ENCODE results near the gene PPP6R2. TPM values are rescaled to one million over a fixed set of nuclear protein-coding genes. Genes with fewer than 3 reads are reported as not detected.

PPP6R2 gene
- total and polyA plus RNA-seq, 2 donors (not counting 3 experiments of a cell fraction or from before 2014, with no cell fraction given) = 38.6 to 54.6 TPM

- no TSS peak for BruUV-seq (replicated peaks)
- H3K27me3 ChIP-seq (ENCODE audit: control insufficient read depth in 2 of 2, insufficient read depth in 2 of 2, low read length in 2 of 2) = no peaks in the 10 kb centered on the region
- TF ChIP-seq POLR2A (IDR thresholded peaks at IDR 0.05; ENCODE audit: low read depth, low read length) (no peak), GATA2 (IDR thresholded peaks at IDR 0.05; ENCODE audit: insufficient read depth, insufficient read length, low read depth, low read length) (no peak), POLR2AphosphoS5 (IDR thresholded peaks at IDR 0.05; ENCODE audit: insufficient read depth, low read depth, low read length) (no peak), CTCF (IDR thresholded peaks at IDR 0.05; ENCODE audit: extremely low read depth in 1 of 2, insufficient read depth in 1 of 2, low read depth in 1 of 2, low read length in 2 of 2) (no peak), FOS (IDR thresholded peaks at IDR 0.05; ENCODE audit: borderline replicate concordance, insufficient read depth, low read length) (no peak), MYC (IDR thresholded peaks at IDR 0.05; ENCODE audit: low read depth, low read length) (no peak), JUN (IDR thresholded peaks at IDR 0.05; ENCODE audit: borderline replicate concordance, insufficient read depth, insufficient read length, low read depth) (no peak), EZH2 (IDR thresholded peaks at IDR 0.05; ENCODE audit: borderline replicate concordance, low read depth, low read length, severe bottlenecking) (no peak), MAX (IDR thresholded peaks at IDR 0.05; ENCODE audit: insufficient read depth, insufficient read length) (no peak)
- H4K20me1 ChIP-seq (replicated peaks; ENCODE audit: control insufficient read depth, extremely low read depth, insufficient read depth, low read length) = no peaks in the 10 kb centered on the region
- CTCF ChIA-PET = interaction anchor here (0.8 to 1.1 kb wide), 3 partner anchors 15 to 174 kb away, joined by 3 read pairs; no protein-coding TSS in a partner anchor
- POLR2A ChIA-PET = no interaction called here
- FAIRE-seq (no peak), DNase-seq (ENCODE audit: low read depth, low spot score) (no peak)
- no peaks in the 10 kb centered on the region for H3K9me3 ChIP-seq (replicated peaks; ENCODE audit: control insufficient read depth, insufficient read depth, low read length)
- H3K4me3 ChIP-seq (replicated peaks in 1 of 3; ENCODE audit: insufficient read depth in 1 of 3, low read depth in 1 of 3, low read length in 3 of 3) = no peak overlapping the region
- H3K9ac ChIP-seq (replicated peaks; ENCODE audit: extremely low read depth, insufficient read depth, low read length) = no peak overlapping the region
- H2AFZ ChIP-seq (ENCODE audit: low read depth, low read length) = no peak overlapping the region
- H3K27ac ChIP-seq (ENCODE audit: insufficient read depth, low read depth, low read length) = no peak overlapping the region
- no peak overlapping the region for H3K4me2 ChIP-seq (ENCODE audit: insufficient read depth, low read length)
- dilution Hi-C loops (cut with MboI; ENCODE audit: extremely low pct_ligation_motif_present, low sequenced_read_pairs) (no loop called here), intact Hi-C loops (cut with micrococcal nuclease) (no loop called here)
- H3K9me1 ChIP-seq (replicated peaks; ENCODE audit: control insufficient read depth, extremely low read depth, insufficient read depth, low read length) = no peaks in the 10 kb centered on the region
- H3K4me1 ChIP-seq (ENCODE audit: control insufficient read depth, extremely low read depth, insufficient read depth, low read length) = no peaks in the 10 kb centered on the region
- peaks cover 15 to 47% of the 10 kb centered on the region in 2 experiments for H3K36me3 ChIP-seq (ENCODE audit: control insufficient read depth in 2 of 2, extremely low read depth in 1 of 2, insufficient read depth in 2 of 2, low read length in 2 of 2)
- no peaks in the 10 kb centered on the region for H3K79me2 ChIP-seq (ENCODE audit: control insufficient read depth, insufficient read depth, low read length)
Observed at GRCh38 chr22:50414476-50415248, 71.5 kb downstream of the PPP6R2 start.
